GM12801 (cell line): Measurements from ENCODE around the gene SF1.

Source experiments
- TF ChIP-seq, protein P1 (sequence below): IDR thresholded peaks from one replicate; pipeline ENCODE4 v1.5.1; 2011; ENCODE audit warnings: control low read depth; ENCODE audit not compliant: insufficient read length; ENCODE audit errors: extremely low read depth

Gene SF1

DNA sequence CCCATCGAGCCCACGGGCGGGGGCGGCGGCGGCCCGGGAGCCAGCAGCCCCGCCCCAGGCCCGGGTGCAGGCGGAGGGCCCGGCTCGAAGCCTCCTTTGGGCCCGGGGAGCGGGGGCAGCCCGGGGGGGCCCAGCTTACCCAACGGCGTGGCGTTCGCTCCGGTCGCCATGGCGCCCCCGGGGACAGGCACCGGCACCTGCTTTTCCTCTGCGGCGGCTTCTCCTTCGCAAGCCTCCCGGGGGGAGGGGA, 194 bp downstream of the SF1 start:
- TF ChIP-seq, protein P1, sequence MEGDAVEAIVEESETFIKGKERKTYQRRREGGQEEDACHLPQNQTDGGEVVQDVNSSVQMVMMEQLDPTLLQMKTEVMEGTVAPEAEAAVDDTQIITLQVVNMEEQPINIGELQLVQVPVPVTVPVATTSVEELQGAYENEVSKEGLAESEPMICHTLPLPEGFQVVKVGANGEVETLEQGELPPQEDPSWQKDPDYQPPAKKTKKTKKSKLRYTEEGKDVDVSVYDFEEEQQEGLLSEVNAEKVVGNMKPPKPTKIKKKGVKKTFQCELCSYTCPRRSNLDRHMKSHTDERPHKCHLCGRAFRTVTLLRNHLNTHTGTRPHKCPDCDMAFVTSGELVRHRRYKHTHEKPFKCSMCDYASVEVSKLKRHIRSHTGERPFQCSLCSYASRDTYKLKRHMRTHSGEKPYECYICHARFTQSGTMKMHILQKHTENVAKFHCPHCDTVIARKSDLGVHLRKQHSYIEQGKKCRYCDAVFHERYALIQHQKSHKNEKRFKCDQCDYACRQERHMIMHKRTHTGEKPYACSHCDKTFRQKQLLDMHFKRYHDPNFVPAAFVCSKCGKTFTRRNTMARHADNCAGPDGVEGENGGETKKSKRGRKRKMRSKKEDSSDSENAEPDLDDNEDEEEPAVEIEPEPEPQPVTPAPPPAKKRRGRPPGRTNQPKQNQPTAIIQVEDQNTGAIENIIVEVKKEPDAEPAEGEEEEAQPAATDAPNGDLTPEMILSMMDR: no peak

- TF ChIP-seq, protein P1: no peak
Observed at GRCh38 chr11:64777449-64778222, 706 bp downstream of the SF1 start.

DNA sequence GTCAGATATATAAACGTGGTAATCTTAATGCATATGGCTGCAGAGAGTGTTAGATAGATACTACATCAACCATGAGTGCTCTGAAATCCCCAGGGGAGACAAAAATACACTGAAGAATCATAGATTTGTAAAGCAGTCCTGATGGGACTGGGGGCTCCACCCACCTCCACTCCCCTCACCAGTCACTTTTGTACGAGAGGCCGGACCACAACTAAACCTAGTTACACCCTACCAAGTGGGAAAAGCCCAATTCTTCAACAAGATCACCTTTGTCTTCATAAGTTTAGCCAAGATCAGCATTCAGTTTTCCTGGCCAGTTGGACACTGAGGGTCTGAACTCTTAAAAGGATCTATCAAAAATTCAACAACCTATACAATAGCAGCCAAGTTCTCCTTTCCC, 1.5 kb downstream of the SF1 start:
- TF ChIP-seq, protein P1: no peak

- TF ChIP-seq, protein P1: no peak
Observed at GRCh38 chr11:64776425-64776824, 1.9 kb downstream of the SF1 start.

GRCh38 chr11:64774144-64774543, 4.2 kb downstream of the SF1 start:
- TF ChIP-seq, protein P1: no peak

GRCh38 chr11:64772303-64773018, 5.9 kb downstream of the SF1 start:
- TF ChIP-seq, protein P1: no peak

DNA sequence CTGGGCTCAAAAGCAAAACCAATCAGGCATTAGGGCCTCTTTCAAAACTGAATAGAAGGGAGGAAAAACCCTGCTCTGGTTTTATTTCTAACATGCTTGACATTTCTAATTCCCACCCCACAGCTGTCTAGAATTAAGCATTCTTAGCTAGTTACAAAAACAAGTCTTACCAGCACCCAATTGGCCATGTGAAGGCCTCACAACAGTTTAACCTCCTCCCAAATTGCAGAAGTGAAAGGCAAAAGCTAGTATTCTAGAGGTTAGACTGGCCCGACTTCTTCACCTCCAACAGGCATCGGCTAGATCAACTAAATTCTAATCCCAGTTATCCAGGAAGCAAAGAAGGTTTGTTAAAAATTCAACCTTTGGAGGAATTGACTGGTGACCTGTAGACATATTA, 6.5 kb downstream of the SF1 start:
- TF ChIP-seq, protein P1: no peak
